NT2/D1 (cell line): Measurements from ENCODE around the gene HABP2.

Experiments used
- DNase-seq: peaks from one replicate; pipeline ENCODE4 v3.0.0-alpha.2; 2011; ENCODE audit warnings: low read depth, low spot score
- H3K27me3 ChIP-seq: 2 replicates; pipeline ENCODE4 v1.6.0; 2011; ENCODE audit warnings: mild to moderate bottlenecking; ENCODE audit not compliant: insufficient read length, insufficient read depth
- H3K36me3 ChIP-seq: 2 replicates; pipeline ENCODE4 v1.6.1; 2011; ENCODE audit warnings: mild to moderate bottlenecking, low read length, mixed read lengths; ENCODE audit not compliant: insufficient read depth, insufficient read length
- H3K4me1 ChIP-seq: 2 replicates; pipeline ENCODE4 v1.5.1; 2011; ENCODE audit not compliant: insufficient read depth, insufficient read length
- H3K4me3 ChIP-seq: 2 replicates; pipeline ENCODE4 v1.5.1; 2011; ENCODE audit warnings: low read depth; ENCODE audit not compliant: insufficient read length
- H3K9ac ChIP-seq: 2 replicates; pipeline ENCODE4 v1.6.0; 2011; ENCODE audit warnings: low read depth; ENCODE audit not compliant: insufficient read length
- H3K9me3 ChIP-seq: 2 replicates; pipeline ENCODE4 v1.5.1; 2011; ENCODE audit warnings: mild to moderate bottlenecking, low read length; ENCODE audit not compliant: insufficient read depth
- SUZ12 ChIP-seq: IDR thresholded peaks from 2 replicates; pipeline ENCODE4 v1.6.1; 2011; ENCODE audit not compliant: insufficient read length, insufficient read depth; ENCODE audit errors: extremely low read depth
- YY1 ChIP-seq: IDR thresholded peaks from 2 replicates; pipeline ENCODE4 v1.6.1; 2011; ENCODE audit not compliant: insufficient read length, insufficient read depth
- ZNF274 ChIP-seq: IDR thresholded peaks from 2 replicates; pipeline ENCODE4 v1.6.1; 2011; ENCODE audit warnings: mild to moderate bottlenecking, low read depth, low read length

The HABP2 gene

DNA sequence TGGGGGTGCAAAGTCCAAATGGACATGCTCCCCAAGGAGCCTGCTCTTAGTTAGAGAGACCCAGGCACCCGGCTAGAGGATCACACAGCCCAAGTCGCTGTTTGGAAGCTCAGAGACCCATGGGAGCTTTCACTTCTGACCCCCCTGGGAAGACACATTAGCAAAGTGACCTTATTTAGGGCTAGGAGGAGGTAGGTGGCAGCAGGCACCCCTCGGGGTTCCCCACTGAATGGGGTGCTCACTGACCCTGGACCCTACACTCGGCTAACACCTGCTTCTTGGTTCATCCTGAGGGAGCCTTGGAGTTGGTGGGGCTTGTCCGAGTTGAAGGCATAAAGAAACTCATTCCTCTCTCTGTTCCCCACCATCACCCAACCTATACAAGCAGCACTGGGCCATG is 27.1 kb upstream of the HABP2 start:
- H3K9me3 ChIP-seq, result no peaks in the 10 kb centered on the region
- peaks cover 6% of the 10 kb centered on the region for H3K4me1 ChIP-seq
- H3K36me3 ChIP-seq, result no peaks in the 10 kb centered on the region
- H3K4me3 ChIP-seq, result no peak overlapping the region
- DNase-seq, result no peak
- H3K27me3 ChIP-seq, result no peaks in the 10 kb centered on the region
- no peak for TF ChIP-seq ZNF274
- TF ChIP-seq SUZ12, result no peak
- TF ChIP-seq YY1, result no peak
- no peak overlapping the region for H3K9ac ChIP-seq

GRCh38 chr10:113527211-113527906 is 25.5 kb upstream of the HABP2 start:
- no peak for TF ChIP-seq ZNF274
- no peak for TF ChIP-seq SUZ12
- TF ChIP-seq YY1, result no peak

GRCh38 chr10:113528876-113529275 is 24.0 kb upstream of the HABP2 start:
- no peaks in the 10 kb centered on the region for H3K36me3 ChIP-seq
- H3K4me3 ChIP-seq, result no peak overlapping the region
- no peak for DNase-seq
- H3K27me3 ChIP-seq, result no peaks in the 10 kb centered on the region
- H3K4me1 ChIP-seq, result peaks cover 4% of the 10 kb centered on the region
- TF ChIP-seq SUZ12, result no peak
- no peaks in the 10 kb centered on the region for H3K9me3 ChIP-seq
- H3K9ac ChIP-seq, result no peak overlapping the region

More at GRCh38 chr10:113527211-113527906, 25.5 kb upstream of the HABP2 start:
- H3K4me1 ChIP-seq, result peaks cover 4% of the 10 kb centered on the region
- H3K9ac ChIP-seq, result no peak overlapping the region
- no peaks in the 10 kb centered on the region for H3K27me3 ChIP-seq
- H3K36me3 ChIP-seq, result no peaks in the 10 kb centered on the region
- DNase-seq, result no peak
- no peaks in the 10 kb centered on the region for H3K9me3 ChIP-seq
- H3K4me3 ChIP-seq, result no peak overlapping the region

GRCh38 chr10:113529575-113529974 is 23.3 kb upstream of the HABP2 start:
- Histone ChIP-seq H3K36me3 (no peaks in the 10 kb centered on the region), H3K9me3 (no peaks in the 10 kb centered on the region), H3K4me1 (peaks cover 3% of the 10 kb centered on the region), H3K9ac (no peak overlapping the region), H3K27me3 (no peaks in the 10 kb centered on the region), H3K4me3 (no peak overlapping the region)
- TF ChIP-seq ZNF274 (no peak), SUZ12 (no peak), YY1 (no peak)
- DNase-seq, result no peak

GRCh38 chr10:113530476-113530875 is 22.4 kb upstream of the HABP2 start:
- H3K9me3 ChIP-seq, result no peaks in the 10 kb centered on the region
- DNase-seq, result no peak
- no peak for TF ChIP-seq ZNF274
- no peak for TF ChIP-seq YY1
- TF ChIP-seq SUZ12, result no peak
- H3K9ac ChIP-seq, result no peak overlapping the region
- H3K36me3 ChIP-seq, result no peaks in the 10 kb centered on the region
- no peak overlapping the region for H3K4me3 ChIP-seq
- no peaks in the 10 kb centered on the region for H3K4me1 ChIP-seq
- no peaks in the 10 kb centered on the region for H3K27me3 ChIP-seq

- Histone ChIP-seq H3K9ac (no peak overlapping the region), H3K27me3 (no peaks in the 10 kb centered on the region), H3K4me1 (no peaks in the 10 kb centered on the region), H3K9me3 (no peaks in the 10 kb centered on the region), H3K36me3 (no peaks in the 10 kb centered on the region), H3K4me3 (no peak overlapping the region)
- no peak for TF ChIP-seq ZNF274
- TF ChIP-seq SUZ12, result no peak
- TF ChIP-seq YY1, result no peak
- no peak for DNase-seq
Observed at GRCh38 chr10:113532724-113533123, 20.1 kb upstream of the HABP2 start.

GRCh38 chr10:113533801-113534200 is 19.1 kb upstream of the HABP2 start:
- Histone ChIP-seq H3K9ac (no peak overlapping the region), H3K4me1 (no peaks in the 10 kb centered on the region), H3K9me3 (no peaks in the 10 kb centered on the region), H3K4me3 (no peak overlapping the region), H3K27me3 (no peaks in the 10 kb centered on the region), H3K36me3 (no peaks in the 10 kb centered on the region)
- no peak for DNase-seq
- TF ChIP-seq SUZ12, result no peak
- TF ChIP-seq ZNF274, result no peak
- no peak for TF ChIP-seq YY1
